ENCODE measurements around the gene HDHD2. TPM values are rescaled to one million over a fixed set of nuclear protein-coding genes. Genes with fewer than 3 reads are reported as not detected.

The HDHD2 gene
- total and polyA plus RNA-seq, 2 of the 13 experiments (the other 11 are each of a cell fraction or from before 2014, with no cell fraction given) = 10.2 to 34.7 TPM

GRCh38 chr18:47166294-47166693, 16.0 kb upstream of the HDHD2 start:
- TF ChIP-seq ZBTB25 (CRISPR knock-in tag; IDR thresholded peaks at IDR 0.05) = no peak
- TF ChIP-seq ZMAT3 (CRISPR knock-in tag; conservative IDR thresholded peaks at IDR 0.05) = no peak
- TF ChIP-seq BORCS8-MEF2B (CRISPR knock-in tag; IDR thresholded peaks at IDR 0.05) = no peak
- DNase-seq (ENCODE audit: low spot score) (no peak), ATAC-seq (no peak), FAIRE-seq (no peak)
- H4K20me1 ChIP-seq (ENCODE audit: insufficient read depth, low read length) = peaks cover 14% of the 10 kb centered on the region
- peaks cover 90% of the 10 kb centered on the region for H3K79me2 ChIP-seq (ENCODE audit: insufficient read depth, low read length)
- no peaks in the 10 kb centered on the region for H3K27me3 ChIP-seq (ENCODE audit: control insufficient read depth in 1 of 2, insufficient read depth in 2 of 2, low read length in 2 of 2)
- BruUV-seq (replicated peaks) = no TSS peak
- no peak overlapping the region for H3K27ac ChIP-seq (ENCODE audit: extremely low read length, insufficient read depth, low read length)
- intact Hi-C loops (cut with micrococcal nuclease; ENCODE audit: unreplicated experiment) = no loop called here
- in situ Hi-C loops (cut with HindIII; ENCODE audit: extremely low pct_ligation_motif_present, low pct_unique_long_range_greater_than_20kb) = no loop called here
- WGBS (ENCODE audit: low lambda C conversion rate) = 95% methylated on average over 2 of the region's 2 CpGs
- no peak overlapping the region for H3K9ac ChIP-seq (ENCODE audit: insufficient read depth, low read depth, low read length)
- ChIA-PET CTCF (ENCODE audit: low intra/inter-chr PET ratio, low total read pairs) (no interaction called here), POLR2A (no interaction called here)
- H2AFZ ChIP-seq (ENCODE audit: low read length) = no peak overlapping the region
- H3K4me2 ChIP-seq (ENCODE audit: low read depth, low read length) = no peak overlapping the region
- peaks cover 0 to 12% of the 10 kb centered on the region in 2 experiments; a peak in 4 of 5 replicates for H3K36me3 ChIP-seq (replicated peaks in 1 of 2; ENCODE audit: control insufficient read depth in 1 of 2, insufficient read depth in 2 of 2, low read length in 2 of 2)
- no peak overlapping the region for H3K4me3 ChIP-seq (replicated peaks in 1 of 3; ENCODE audit: insufficient read depth in 1 of 3, low read depth in 2 of 3, low read length in 3 of 3)
- H3K4me1 ChIP-seq (ENCODE audit: insufficient read depth, low read length) = no peaks in the 10 kb centered on the region
- H3K9me3 ChIP-seq (ENCODE audit: low read length) = no peaks in the 10 kb centered on the region

- ChIA-PET POLR2A (interaction anchor here (1.3 kb wide), 1 partner anchor 13 kb away, joined by 4 read pairs; the partner anchor contains the start of gene HDHD2), CTCF (ENCODE audit: low intra/inter-chr PET ratio, low total read pairs) (no interaction called here)
- Histone ChIP-seq H3K4me2 (ENCODE audit: low read depth, low read length) (no peak overlapping the region), H3K4me3 (replicated peaks in 1 of 3; ENCODE audit: insufficient read depth in 1 of 3, low read depth in 2 of 3, low read length in 3 of 3) (no peak overlapping the region), H4K20me1 (ENCODE audit: insufficient read depth, low read length) (peaks cover 7% of the 10 kb centered on the region), H3K27me3 (ENCODE audit: control insufficient read depth in 1 of 2, insufficient read depth in 2 of 2, low read length in 2 of 2) (no peaks in the 10 kb centered on the region), H3K9ac (ENCODE audit: insufficient read depth, low read depth, low read length) (no peak overlapping the region), H3K9me3 (ENCODE audit: low read length) (no peaks in the 10 kb centered on the region), H3K27ac (ENCODE audit: extremely low read length, insufficient read depth, low read length) (no peak overlapping the region), H3K79me2 (ENCODE audit: insufficient read depth, low read length) (peaks cover 85% of the 10 kb centered on the region), H3K4me1 (ENCODE audit: insufficient read depth, low read length) (no peaks in the 10 kb centered on the region), H3K36me3 (replicated peaks in 1 of 2; ENCODE audit: control insufficient read depth in 1 of 2, insufficient read depth in 2 of 2, low read length in 2 of 2) (peaks cover 0 to 12% of the 10 kb centered on the region in 2 experiments; a peak in 4 of 5 replicates), H2AFZ (ENCODE audit: low read length) (no peak overlapping the region)
- WGBS (ENCODE audit: low lambda C conversion rate) = 94% methylated on average over 5 of the region's 5 CpGs
- DNase-seq (ENCODE audit: low spot score) (no peak), ATAC-seq (no peak), FAIRE-seq (no peak)
- intact Hi-C loops (cut with micrococcal nuclease; ENCODE audit: unreplicated experiment) (no loop called here), in situ Hi-C loops (cut with HindIII; ENCODE audit: extremely low pct_ligation_motif_present, low pct_unique_long_range_greater_than_20kb) (no loop called here)
- BruUV-seq (replicated peaks) = no TSS peak
- TF ChIP-seq ZEB1 (IDR thresholded peaks at IDR 0.05; ENCODE audit: insufficient replicate concordance, low read depth) (no peak), AGO2 (optimal IDR thresholded peaks at IDR 0.05; ENCODE audit: low read depth, low read length) (no peak), ZSCAN31 (CRISPR knock-in tag; IDR thresholded peaks at IDR 0.05; ENCODE audit: low read depth) (no peak), ZNF724P (CRISPR knock-in tag; IDR thresholded peaks at IDR 0.05; ENCODE audit: borderline replicate concordance) (no peak), YEATS4 (CRISPR knock-in tag; IDR thresholded peaks at IDR 0.05; ENCODE audit: borderline replicate concordance) (no peak), SIN3A (IDR thresholded peaks at IDR 0.05; ENCODE audit: borderline replicate concordance, low read depth, low read length) (no peak), FOXP1 (IDR thresholded peaks at IDR 0.05) (no peak), FOXP1 (CRISPR knock-in tag; IDR thresholded peaks at IDR 0.05) (no peak), ISL2 (CRISPR knock-in tag; IDR thresholded peaks at IDR 0.05) (no peak), CBX1 (IDR thresholded peaks at IDR 0.05; ENCODE audit: low read depth) (no peak), DZIP1 (CRISPR knock-in tag; IDR thresholded peaks at IDR 0.05) (no peak), SP2 (CRISPR knock-in tag; IDR thresholded peaks at IDR 0.05) (no peak), PBX3 (CRISPR knock-in tag; IDR thresholded peaks at IDR 0.05; ENCODE audit: borderline replicate concordance) (no peak)
Measured at GRCh38 chr18:47163241-47163640, 12.9 kb upstream of the HDHD2 start.
